HG02943 (cell line): ENCODE data around the gene TMEM44.
"Not testable (repeated sequence)": the region's sequence is repeated elsewhere in the genome, so short reads cannot be mapped to it uniquely, and the experiment has no call there.

Experiments used
- ATAC-seq: cut with Tn5 transposase; IDR thresholded peaks from one replicate; pipeline ENCODE4 v1.9.1; 2021; ENCODE audit warnings: mild to moderate bottlenecking, low read depth, moderate library complexity; ENCODE audit not compliant: unreplicated experiment

The TMEM44 gene

GRCh38 chr3:194615226-194615625 lies 18.0 kb downstream of the TMEM44 start:
- ATAC-seq = no peak

GRCh38 chr3:194612221-194612620 lies 21.0 kb downstream of the TMEM44 start:
- ATAC-seq = no peak

- no peak for ATAC-seq
These were observed 22.5 kb downstream of the TMEM44 start for GRCh38 chr3:194610689-194611088.

GRCh38 chr3:194609601-194610000 lies 23.6 kb downstream of the TMEM44 start:
- ATAC-seq = no peak

GRCh38 chr3:194608981-194609380 lies 24.2 kb downstream of the TMEM44 start:
- no peak for ATAC-seq

GRCh38 chr3:194607592-194608389 lies 25.4 kb downstream of the TMEM44 start:
- ATAC-seq = no peak

GRCh38 chr3:194606941-194607340 lies 26.3 kb downstream of the TMEM44 start:
- no peak for ATAC-seq

GRCh38 chr3:194606163-194606562 lies 27.1 kb downstream of the TMEM44 start:
- no peak for ATAC-seq

GRCh38 chr3:194605314-194605713 lies 27.9 kb downstream of the TMEM44 start:
- ATAC-seq = not testable (repeated sequence)

- no peak for ATAC-seq
These were observed 28.4 kb downstream of the TMEM44 start for GRCh38 chr3:194604837-194605236.

GRCh38 chr3:194604126-194604525 lies 29.1 kb downstream of the TMEM44 start:
- ATAC-seq = no peak

GRCh38 chr3:194602669-194603171 lies 30.5 kb downstream of the TMEM44 start:
- ATAC-seq = no peak

- ATAC-seq = no peak
These were observed 34.3 kb downstream of the TMEM44 start for GRCh38 chr3:194598771-194599557.

- no peak for ATAC-seq
These were observed 36.3 kb downstream of the TMEM44 start for GRCh38 chr3:194596906-194597305.

GRCh38 chr3:194592798-194593752 lies 40.1 kb downstream of the TMEM44 start:
- no peak for ATAC-seq

- no peak for ATAC-seq
These were observed 44.5 kb downstream of the TMEM44 start for GRCh38 chr3:194588741-194589140.

GRCh38 chr3:194588236-194588635 lies 45.0 kb downstream of the TMEM44 start:
- no peak for ATAC-seq

GRCh38 chr3:194587438-194587931 lies 45.7 kb downstream of the TMEM44 start:
- no peak for ATAC-seq

GRCh38 chr3:194586836-194587235 lies 46.4 kb downstream of the TMEM44 start:
- ATAC-seq = no peak

- ATAC-seq = no peak
These were observed 47.3 kb downstream of the TMEM44 start for GRCh38 chr3:194585880-194586281.
